Upper lobe of left lung (tissue), 4 donors: Measurements from ENCODE around the gene LARGE1.

ENCODE experiments used
- POLR2A ChIP-seq, 4 donors: fragments of 450-650 bp; IDR thresholded peaks; one replicate each; pipeline ENCODE4 v1.5.1; 2016 to 2017; ENCODE audit warnings: antibody characterized with exemption in 4 of 4, mild to moderate bottlenecking in 2 of 4
- POLR2AphosphoS5 ChIP-seq, 2 donors: sonication (generic); formaldehyde crosslinking; IDR thresholded peaks; one replicate each; pipeline ENCODE4 v1.5.1; 2017; ENCODE audit warnings: antibody characterized with exemption in 2 of 2
- TF ChIP-seq, protein P1 (sequence below), 6 experiments: fragments of 450-650 bp in 4 of 6; fragments of 200-600 bp in 2 of 6; sonication (generic) in 2 of 6; IDR thresholded peaks; one replicate each; pipeline ENCODE4 v1.5.1; 2016 to 2019; ENCODE audit warnings: antibody characterized with exemption in 6 of 6

DNA sequence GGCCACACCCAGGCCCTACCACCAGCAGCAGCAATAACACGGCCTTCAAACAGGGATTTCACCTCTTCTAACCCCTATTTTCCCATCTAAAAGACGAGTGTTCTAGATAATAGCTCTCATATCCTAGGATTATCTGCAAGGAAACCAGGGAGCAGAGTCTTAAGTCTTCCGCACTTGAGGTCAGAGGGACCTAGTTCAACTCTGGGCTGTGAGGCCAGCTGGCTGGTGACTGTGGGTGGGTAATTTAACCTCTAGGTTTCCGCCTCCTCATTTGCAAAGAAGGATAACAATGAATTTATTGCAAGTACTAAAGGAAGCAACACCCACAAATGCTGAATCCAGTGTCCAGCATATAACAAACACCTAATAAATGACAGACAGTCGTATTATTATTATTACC, 70.1 kb downstream of the LARGE1 start:
- TF ChIP-seq, protein P1, sequence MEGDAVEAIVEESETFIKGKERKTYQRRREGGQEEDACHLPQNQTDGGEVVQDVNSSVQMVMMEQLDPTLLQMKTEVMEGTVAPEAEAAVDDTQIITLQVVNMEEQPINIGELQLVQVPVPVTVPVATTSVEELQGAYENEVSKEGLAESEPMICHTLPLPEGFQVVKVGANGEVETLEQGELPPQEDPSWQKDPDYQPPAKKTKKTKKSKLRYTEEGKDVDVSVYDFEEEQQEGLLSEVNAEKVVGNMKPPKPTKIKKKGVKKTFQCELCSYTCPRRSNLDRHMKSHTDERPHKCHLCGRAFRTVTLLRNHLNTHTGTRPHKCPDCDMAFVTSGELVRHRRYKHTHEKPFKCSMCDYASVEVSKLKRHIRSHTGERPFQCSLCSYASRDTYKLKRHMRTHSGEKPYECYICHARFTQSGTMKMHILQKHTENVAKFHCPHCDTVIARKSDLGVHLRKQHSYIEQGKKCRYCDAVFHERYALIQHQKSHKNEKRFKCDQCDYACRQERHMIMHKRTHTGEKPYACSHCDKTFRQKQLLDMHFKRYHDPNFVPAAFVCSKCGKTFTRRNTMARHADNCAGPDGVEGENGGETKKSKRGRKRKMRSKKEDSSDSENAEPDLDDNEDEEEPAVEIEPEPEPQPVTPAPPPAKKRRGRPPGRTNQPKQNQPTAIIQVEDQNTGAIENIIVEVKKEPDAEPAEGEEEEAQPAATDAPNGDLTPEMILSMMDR (IDR thresholded peaks at IDR 0.05) = no peak
- no peak for TF ChIP-seq POLR2AphosphoS5 (IDR thresholded peaks at IDR 0.05)
- no peak for TF ChIP-seq POLR2A (IDR thresholded peaks at IDR 0.05)
